ENCODE data around the gene SSBP2.
"Not testable (repeated sequence)": the region's sequence is repeated elsewhere in the genome, so short reads cannot be mapped to it uniquely, and the experiment has no call there.

The SSBP2 gene

GRCh38 chr5:81506378-81506777 lies 244.5 kb downstream of the SSBP2 start:
- TF ChIP-seq CTCF (IDR thresholded peaks at IDR 0.05; ENCODE audit: low read depth, low read length, missing control alignments): no peak
- no peak for DNase-seq (ENCODE audit: low read depth)
- no peak overlapping the region for H3K4me3 ChIP-seq (ENCODE audit: low read depth, low read length)

GRCh38 chr5:81505672-81506071 lies 245.2 kb downstream of the SSBP2 start:
- no peak for TF ChIP-seq CTCF (IDR thresholded peaks at IDR 0.05; ENCODE audit: low read depth, low read length, missing control alignments)
- no peak overlapping the region for H3K4me3 ChIP-seq (ENCODE audit: low read depth, low read length)
- DNase-seq (ENCODE audit: low read depth): no peak

GRCh38 chr5:81503602-81504001 lies 247.3 kb downstream of the SSBP2 start:
- DNase-seq (ENCODE audit: low read depth); H3K4me3 ChIP-seq (ENCODE audit: low read depth, low read length): not testable (repeated sequence)

- no peak for DNase-seq (ENCODE audit: low read depth)
- no peak overlapping the region for H3K4me3 ChIP-seq (ENCODE audit: low read depth, low read length)
- TF ChIP-seq CTCF (IDR thresholded peaks at IDR 0.05; ENCODE audit: low read depth, low read length, missing control alignments): no peak
These were observed 255.6 kb downstream of the SSBP2 start for GRCh38 chr5:81495286-81495685.

- H3K4me3 ChIP-seq (ENCODE audit: low read depth, low read length): no peak overlapping the region
- no peak for TF ChIP-seq CTCF (IDR thresholded peaks at IDR 0.05; ENCODE audit: low read depth, low read length, missing control alignments)
- no peak for DNase-seq (ENCODE audit: low read depth)
These were observed 262.0 kb downstream of the SSBP2 start for GRCh38 chr5:81488862-81489261.

GRCh38 chr5:81486711-81487110 lies 264.2 kb downstream of the SSBP2 start:
- TF ChIP-seq CTCF (IDR thresholded peaks at IDR 0.05; ENCODE audit: low read depth, low read length, missing control alignments): no peak
- H3K4me3 ChIP-seq (ENCODE audit: low read depth, low read length): no peak overlapping the region
- DNase-seq (ENCODE audit: low read depth): no peak

GRCh38 chr5:81482595-81482994 lies 268.3 kb downstream of the SSBP2 start:
- no peak overlapping the region for H3K4me3 ChIP-seq (ENCODE audit: low read depth, low read length)

GRCh38 chr5:81473395-81473794 lies 277.5 kb downstream of the SSBP2 start:
- not testable (repeated sequence) for H3K4me3 ChIP-seq (ENCODE audit: low read depth, low read length); DNase-seq (ENCODE audit: low read depth)

More at GRCh38 chr5:81482595-81482994, 268.3 kb downstream of the SSBP2 start:
- no peak for TF ChIP-seq CTCF (IDR thresholded peaks at IDR 0.05; ENCODE audit: low read depth, low read length, missing control alignments)
- DNase-seq (ENCODE audit: low read depth): no peak

Data from GM12864 (cell line).